LNCaP clone FGC (cell line): ENCODE data around the gene CFAP73.

Source experiments
- DNase-seq: peaks from one replicate; pipeline ENCODE4 v3.0.0-alpha.2; 2011; ENCODE audit warnings: low read depth
- H3K4me3 ChIP-seq: 2 replicates; pipeline ENCODE4 v1.5.1; 2011; ENCODE audit warnings: mild to moderate bottlenecking, low read depth, low read length, control low read depth
- TF ChIP-seq, protein P1 (sequence below): IDR thresholded peaks from 2 replicates; pipeline ENCODE4 v1.5.1; 2012; ENCODE audit warnings: mild to moderate bottlenecking; ENCODE audit not compliant: control insufficient read depth, insufficient read depth; ENCODE audit errors: extremely low read depth

CFAP73 gene

GRCh38 chr12:113197518-113198077 is 48.1 kb downstream of the CFAP73 start:
- H3K4me3 ChIP-seq = no peak overlapping the region
- DNase-seq = no peak
- TF ChIP-seq, protein P1, sequence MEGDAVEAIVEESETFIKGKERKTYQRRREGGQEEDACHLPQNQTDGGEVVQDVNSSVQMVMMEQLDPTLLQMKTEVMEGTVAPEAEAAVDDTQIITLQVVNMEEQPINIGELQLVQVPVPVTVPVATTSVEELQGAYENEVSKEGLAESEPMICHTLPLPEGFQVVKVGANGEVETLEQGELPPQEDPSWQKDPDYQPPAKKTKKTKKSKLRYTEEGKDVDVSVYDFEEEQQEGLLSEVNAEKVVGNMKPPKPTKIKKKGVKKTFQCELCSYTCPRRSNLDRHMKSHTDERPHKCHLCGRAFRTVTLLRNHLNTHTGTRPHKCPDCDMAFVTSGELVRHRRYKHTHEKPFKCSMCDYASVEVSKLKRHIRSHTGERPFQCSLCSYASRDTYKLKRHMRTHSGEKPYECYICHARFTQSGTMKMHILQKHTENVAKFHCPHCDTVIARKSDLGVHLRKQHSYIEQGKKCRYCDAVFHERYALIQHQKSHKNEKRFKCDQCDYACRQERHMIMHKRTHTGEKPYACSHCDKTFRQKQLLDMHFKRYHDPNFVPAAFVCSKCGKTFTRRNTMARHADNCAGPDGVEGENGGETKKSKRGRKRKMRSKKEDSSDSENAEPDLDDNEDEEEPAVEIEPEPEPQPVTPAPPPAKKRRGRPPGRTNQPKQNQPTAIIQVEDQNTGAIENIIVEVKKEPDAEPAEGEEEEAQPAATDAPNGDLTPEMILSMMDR = no peak

DNA sequence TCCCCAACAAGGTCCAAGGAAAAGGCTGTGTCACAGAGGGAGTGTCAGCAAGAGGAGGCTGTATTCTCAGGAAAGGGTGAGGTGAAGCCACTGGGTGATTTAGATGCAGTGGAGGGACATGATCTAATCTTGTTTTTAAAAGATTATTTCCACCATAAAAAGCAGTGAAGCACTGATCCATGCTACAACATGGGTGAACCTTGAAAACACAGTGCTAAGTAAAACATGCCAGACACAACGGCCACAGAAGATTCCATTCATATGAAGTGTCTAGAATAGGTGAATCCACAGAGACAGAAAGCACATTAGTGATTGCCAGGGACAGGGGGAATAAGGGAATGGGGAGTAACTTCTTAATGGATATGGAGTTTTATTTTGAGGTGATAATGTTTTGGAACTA is 48.8 kb downstream of the CFAP73 start:
- no peak overlapping the region for H3K4me3 ChIP-seq
- no peak for DNase-seq
- TF ChIP-seq, protein P1 = no peak

DNA sequence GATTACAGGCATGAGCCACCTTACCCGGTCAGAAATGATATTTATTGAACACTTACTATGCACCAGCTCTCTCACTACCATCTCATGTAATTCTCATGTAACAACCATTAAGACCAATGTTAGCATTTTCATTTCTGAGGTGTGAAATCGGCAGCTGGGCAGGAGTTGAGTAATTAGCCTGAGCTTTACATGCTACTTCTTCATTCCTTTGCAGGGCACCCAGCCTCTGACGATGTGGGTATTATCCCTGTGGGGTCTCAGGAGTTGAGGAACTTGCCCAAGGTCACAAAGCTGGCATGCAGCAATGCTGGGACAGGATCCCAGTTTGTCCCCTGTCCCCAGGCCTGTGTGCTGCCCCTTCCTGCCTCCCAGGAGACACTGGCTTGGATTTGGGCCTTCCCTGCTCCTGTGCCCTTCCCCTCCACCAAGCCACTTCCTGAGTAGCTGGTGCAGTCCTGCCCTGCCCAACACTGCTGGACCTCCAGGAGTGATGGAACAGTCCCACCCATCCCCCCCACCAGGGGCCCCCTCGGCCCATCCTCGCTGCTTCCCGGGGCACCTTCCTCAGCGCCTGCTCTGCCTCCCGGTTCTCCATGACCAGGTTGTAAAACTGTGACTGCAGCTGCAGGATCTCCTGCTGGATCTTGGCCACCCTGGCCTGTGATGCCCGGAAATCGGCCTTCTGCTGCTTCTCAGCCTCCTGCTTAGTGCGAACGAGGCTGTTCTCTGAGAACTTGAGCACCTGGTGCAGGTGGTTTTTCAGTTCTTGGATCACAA is 50.7 kb downstream of the CFAP73 start:
- TF ChIP-seq, protein P1 = no peak
- DNase-seq = no peak

DNA sequence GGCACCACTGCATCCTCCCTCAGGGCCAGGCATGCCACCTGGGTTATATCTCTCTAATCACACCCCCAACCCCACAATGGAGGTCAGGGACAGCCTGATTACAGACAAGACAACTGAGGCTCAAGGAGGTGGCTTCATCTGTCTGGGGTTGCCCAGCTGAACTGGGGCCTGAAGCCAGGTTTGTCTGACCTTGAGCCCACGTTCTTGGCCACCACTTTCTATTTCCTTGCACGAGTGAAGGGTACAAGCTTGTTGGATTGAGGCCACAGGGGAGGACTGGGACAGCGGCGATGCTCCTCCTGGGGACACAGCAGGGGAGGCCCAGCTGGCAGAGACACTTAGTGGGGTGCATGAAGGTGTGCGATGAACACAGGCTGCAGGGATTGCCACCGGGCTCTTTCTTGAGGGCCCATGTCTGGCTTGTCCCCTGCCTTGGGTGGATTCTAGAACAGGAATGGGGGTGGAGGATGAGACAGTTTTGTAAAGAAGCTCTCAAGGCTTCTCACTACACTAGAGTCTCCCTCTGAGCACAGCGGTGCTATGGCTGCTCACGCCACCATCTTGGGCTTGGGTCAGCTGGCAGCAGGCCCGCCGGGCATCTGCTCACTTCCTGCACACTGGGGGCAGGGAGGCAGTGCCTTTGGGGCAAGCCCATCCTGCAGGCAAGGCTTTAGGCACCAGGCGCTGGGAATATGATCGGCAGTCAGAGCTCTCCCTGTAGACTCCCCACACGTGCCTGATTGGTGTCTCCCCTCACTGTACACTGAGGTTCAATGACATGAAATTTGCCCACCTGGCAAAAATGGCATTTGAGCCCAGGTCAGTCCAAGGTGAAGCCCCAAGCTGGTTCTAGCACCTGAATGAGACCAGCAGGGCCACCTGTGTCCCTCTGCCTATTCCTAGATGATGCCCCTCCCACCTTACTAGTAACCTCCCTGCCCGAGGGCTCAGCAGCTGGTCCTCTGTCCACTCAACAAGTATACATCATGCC is 52.0 kb downstream of the CFAP73 start:
- H3K4me3 ChIP-seq = no peak overlapping the region
- no peak for DNase-seq

More for the DNA sequence above, 50.7 kb downstream of the CFAP73 start:
- no peak overlapping the region for H3K4me3 ChIP-seq

DNA sequence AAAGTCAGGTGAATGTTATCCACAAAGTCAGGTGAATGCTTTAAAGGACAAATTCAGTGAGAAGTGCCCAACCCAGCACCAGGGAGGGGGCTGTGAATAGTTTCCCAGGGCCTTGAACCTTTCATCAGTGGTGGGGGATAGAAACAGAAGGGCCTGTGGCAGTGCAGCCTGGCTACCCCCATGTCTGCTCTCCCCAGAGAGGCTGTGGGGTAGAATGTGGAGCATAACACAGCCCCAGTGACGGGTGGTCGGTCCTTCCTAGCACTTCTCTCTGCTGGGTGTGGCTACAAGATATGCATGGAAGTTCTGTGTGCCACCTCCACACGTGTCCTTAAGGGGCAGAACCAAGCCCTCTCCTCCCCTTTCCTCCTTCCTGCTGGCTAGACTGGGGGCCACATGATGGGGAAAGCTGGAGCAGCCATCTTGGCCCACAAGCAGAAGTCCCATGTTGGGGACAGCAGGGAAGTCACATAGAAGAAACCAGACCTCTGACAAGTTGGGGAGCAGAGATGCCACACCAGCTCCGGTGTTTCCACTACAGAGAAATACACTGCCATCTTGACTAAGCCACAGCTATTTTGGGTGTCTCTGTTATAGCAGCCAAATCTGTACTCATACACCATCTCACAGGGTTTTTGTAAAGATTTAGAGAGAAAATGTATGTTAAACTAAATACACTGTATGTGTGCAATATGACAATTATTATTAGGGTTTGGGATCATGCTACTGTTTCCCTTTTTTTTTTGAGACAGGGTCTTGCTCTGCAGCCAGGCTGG is 53.0 kb downstream of the CFAP73 start:
- TF ChIP-seq, protein P1 = no peak
- H3K4me3 ChIP-seq = no peak overlapping the region
- DNase-seq = no peak

More for the DNA sequence above, 52.0 kb downstream of the CFAP73 start:
- TF ChIP-seq, protein P1 = no peak

GRCh38 chr12:113203852-113204760 is 54.6 kb downstream of the CFAP73 start:
- no peak overlapping the region for H3K4me3 ChIP-seq
- TF ChIP-seq, protein P1 = no peak
- DNase-seq = no peak
